HG02678 (cell line): ENCODE data around the gene CHST11.

Source experiments
- ATAC-seq: cut with Tn5 transposase; IDR thresholded peaks from one replicate; pipeline ENCODE4 v1.9.1; 2021; ENCODE audit warnings: mild to moderate bottlenecking, moderate library complexity; ENCODE audit not compliant: unreplicated experiment

The CHST11 gene

DNA sequence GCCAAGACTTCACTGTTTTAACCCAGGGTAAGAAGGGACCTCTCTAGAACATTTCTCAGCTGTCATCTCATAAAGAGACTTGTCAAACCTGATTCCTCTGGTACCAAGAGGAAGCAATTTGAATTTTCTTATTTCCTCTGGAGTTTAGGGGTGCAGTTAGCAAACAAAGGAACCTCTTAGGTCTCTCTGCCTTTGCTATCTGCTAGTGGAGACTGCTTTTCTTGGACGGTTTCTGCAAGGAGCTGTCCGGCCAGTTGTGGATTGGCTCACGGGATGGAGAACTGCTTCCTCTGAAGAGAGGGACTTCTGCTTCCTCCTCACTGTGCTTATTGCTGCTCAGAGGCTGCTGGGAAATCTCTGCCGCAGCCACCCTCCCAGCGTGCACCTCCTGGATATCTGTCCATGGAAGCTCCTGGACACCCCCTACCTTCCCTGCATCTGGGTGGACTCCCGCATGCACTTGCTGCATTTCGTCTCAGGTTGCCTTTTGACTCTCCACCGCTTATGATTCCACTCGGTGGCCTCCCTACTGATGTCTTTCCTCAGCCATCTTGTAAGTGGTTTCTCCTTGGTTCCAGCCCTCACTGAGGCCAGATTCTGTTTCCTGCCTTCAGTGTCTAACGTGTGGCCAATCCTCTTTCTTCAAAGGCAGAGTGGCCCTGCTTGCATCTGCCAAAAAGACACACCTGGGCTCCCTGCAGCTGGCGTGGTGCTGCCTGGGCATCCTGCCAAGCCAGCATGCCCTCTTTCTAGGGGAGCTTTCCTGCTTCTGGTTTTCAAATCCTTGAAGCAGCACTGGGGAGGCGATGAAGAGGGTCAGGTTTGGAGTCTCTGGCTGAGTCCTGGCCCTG, 187.3 kb downstream of the CHST11 start:
- peak; percentile 31 for ATAC-seq

- no peak for ATAC-seq
Observed at GRCh38 chr12:104648756-104649155, 192.0 kb downstream of the CHST11 start.

- ATAC-seq: no peak
Observed at GRCh38 chr12:104649217-104649824, 192.6 kb downstream of the CHST11 start.

- ATAC-seq: no peak
Observed at GRCh38 chr12:104649921-104650320, 193.2 kb downstream of the CHST11 start.

GRCh38 chr12:104650541-104650940, 193.8 kb downstream of the CHST11 start:
- ATAC-seq: no peak

DNA sequence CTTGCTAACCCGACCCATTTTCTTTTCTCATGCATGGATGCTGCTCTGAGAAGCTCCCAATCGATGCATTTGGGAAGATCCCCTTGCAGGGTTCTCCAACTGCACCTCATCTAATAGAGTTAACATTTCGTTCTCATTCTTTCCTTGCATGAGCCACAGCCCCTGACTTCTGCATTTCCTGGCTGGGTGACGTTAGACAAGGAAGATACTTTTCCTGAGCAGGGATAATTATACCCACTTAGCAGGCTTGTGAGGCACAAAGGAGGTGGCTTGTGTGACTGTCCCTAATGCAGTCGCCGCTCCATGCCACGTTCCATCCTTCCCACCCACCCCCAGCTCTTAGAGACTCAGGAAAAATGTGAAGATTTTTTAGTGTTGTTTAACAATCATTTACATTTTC, 195.1 kb downstream of the CHST11 start:
- ATAC-seq: no peak

- ATAC-seq: no peak
Observed at GRCh38 chr12:104652358-104652757, 195.6 kb downstream of the CHST11 start.

DNA sequence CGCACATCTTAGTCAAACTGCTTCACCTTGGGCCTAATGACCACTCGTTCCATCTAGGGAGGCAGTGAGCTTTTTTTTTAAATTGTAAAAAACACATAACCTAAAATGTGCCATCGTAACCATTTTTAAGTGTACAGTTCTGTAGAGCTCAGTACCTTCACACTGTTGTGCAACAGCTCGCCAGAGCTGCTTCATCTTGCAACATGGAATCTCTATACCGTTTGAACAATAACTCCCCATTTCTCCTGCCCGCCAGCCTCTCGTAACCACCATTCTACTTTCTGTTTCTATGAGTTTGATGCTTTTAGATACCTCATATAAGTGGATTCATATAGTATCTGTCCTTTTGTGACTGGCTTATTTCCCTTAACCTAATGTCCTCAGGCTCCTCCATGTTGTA, 196.2 kb downstream of the CHST11 start:
- no peak for ATAC-seq

DNA sequence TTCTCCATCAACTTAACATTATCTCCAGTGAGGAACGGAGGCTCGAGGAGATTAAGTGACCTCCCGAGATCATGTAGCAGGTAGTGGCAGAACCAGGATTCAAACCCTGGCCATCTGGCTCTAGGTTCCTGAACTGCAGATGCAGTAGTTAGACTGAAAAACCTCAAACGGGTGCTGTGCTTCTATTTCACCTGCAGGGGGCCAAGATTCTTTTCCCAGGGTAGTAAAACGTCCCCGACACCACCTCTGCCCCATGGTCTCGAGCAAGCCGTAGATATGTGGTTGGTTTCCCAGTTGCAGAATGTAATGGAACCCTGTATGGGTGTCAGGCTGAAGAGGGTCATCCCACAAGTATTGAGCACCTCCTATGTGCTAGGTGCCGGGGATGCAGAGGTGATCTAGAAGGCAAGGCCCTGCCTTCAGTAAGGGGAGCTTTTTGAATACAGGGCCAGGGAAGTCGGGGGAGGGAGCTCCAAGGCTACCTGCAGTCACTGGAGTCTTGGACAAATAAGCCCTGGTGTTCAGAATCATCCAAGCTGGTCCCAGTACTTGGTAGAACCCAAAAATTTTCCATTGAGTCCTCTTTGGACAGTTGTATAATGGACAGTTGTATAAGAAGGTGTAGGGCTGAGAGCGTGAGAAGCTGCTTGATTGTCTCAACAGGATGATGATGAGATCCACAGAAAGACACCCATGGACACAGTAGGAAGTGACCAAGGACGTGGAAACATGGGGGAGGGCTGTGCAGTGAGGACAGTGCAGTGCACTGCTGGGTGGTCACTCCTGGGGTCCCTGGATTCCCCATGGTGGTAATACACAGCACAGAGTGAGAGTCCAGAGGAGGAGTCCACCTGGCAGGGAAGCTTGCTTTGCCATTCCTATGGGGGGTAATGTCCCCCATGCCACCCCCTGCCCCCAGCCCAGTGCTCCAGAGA, 197.2 kb downstream of the CHST11 start:
- no peak for ATAC-seq

- ATAC-seq: no peak
Observed at GRCh38 chr12:104654665-104655609, 198.2 kb downstream of the CHST11 start.

GRCh38 chr12:104656383-104656782, 199.6 kb downstream of the CHST11 start:
- no peak for ATAC-seq

DNA sequence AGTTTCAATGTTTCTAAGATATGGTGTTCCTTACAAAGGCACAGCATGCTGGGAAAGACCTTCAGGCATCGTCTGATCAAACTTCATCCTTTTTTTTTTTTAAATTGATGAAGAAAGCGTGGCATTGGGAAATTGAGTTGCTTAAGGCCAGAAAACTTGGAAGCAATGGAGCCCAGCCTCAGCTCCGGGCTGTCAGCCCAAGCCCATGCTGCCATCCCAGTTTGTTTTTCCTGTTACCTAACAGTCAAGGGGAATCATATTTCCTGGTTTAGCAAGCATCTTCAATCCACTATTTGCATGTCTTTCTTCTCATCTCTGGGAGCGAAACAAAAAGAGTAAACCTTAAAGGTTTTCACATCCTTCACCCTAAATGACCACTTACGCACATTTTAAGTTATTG, 200.2 kb downstream of the CHST11 start:
- ATAC-seq: no peak

- no peak for ATAC-seq
Observed at GRCh38 chr12:104657726-104658484, 201.2 kb downstream of the CHST11 start.

DNA sequence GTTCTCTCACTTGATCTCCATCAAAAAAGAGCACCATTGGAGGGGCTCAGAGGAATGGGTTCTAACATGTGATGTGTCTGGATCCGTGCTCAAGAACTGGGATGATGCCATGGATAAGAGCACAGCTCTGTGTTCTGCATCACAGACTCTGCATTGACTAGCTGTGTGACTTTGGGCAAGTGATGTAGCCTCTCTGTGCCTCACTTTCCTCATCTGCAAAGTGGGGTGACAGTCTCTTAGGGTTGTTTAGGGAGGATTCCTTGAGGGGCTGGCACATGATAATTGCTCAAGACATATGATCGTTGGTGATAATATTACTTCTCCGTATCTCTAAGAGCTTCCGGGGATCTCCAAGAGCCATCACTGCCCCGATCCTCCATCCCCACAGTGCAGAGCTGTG, 202.3 kb downstream of the CHST11 start:
- ATAC-seq: no peak

DNA sequence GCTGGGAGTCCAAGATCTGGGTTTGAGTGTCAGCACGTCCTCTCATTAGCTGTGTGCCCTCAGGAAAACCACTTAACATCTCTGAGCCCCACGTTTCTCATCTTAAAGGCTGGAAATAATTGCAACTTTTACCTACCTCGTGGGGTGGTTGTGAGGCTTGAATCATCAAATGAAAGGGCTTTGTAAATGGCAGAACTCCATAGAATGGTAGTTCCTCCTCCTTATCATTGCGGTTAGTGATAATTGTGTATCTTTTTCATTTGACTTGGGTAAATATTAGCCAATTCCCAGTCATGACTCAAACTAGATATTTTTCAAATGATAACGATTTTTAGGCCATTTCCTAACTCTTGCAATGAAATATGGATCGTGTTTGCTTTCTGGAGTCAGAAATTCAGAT, 205.5 kb downstream of the CHST11 start:
- ATAC-seq: no peak

GRCh38 chr12:104662908-104663307, 206.2 kb downstream of the CHST11 start:
- ATAC-seq: no peak

GRCh38 chr12:104664351-104664750, 207.6 kb downstream of the CHST11 start:
- no peak for ATAC-seq

DNA sequence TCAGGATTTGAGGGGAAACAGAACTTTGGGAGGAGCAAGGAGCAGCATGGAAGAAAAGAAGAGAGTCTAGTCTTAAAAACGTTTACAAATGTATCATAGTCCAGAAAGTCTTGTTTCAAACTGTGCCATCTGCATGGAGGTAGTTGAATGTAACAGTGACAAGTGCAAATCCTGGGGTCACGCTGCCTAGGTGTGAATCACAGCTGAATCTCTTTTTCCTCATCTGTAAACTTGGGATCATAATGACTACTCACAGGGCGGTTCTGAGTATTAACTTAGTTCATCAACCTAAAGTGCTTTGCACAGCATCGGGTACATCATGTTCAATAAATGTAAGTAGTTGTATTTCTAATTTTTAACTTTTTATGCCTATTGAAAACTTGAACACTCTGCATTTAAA, 208.5 kb downstream of the CHST11 start:
- no peak for ATAC-seq

DNA sequence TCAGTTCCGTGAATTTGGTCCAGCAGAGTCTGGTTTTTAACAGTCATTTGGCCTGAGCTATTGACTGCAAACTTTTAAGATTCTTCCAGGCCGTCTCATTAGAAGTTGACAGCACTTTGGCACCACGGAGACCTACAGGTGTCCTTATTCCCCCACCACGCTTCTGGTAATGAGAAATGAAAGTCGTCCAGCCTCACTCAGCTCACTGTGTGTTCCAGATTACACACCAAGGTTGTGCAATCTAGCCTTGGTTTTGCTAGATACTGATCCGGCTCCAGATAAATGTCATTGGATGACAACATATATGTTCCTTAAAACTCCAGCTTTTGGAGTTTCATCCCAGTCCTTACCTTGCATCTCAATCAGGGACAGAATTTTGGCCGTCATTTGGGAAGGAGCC, 210.4 kb downstream of the CHST11 start:
- no peak for ATAC-seq
